GM18520 (cell line): ENCODE results near the gene RTN4RL2.

Experiments used
- ATAC-seq: cut with Tn5 transposase; IDR thresholded peaks from one replicate; pipeline ENCODE4 v1.9.1; 2021; ENCODE audit not compliant: unreplicated experiment

RTN4RL2 gene

DNA sequence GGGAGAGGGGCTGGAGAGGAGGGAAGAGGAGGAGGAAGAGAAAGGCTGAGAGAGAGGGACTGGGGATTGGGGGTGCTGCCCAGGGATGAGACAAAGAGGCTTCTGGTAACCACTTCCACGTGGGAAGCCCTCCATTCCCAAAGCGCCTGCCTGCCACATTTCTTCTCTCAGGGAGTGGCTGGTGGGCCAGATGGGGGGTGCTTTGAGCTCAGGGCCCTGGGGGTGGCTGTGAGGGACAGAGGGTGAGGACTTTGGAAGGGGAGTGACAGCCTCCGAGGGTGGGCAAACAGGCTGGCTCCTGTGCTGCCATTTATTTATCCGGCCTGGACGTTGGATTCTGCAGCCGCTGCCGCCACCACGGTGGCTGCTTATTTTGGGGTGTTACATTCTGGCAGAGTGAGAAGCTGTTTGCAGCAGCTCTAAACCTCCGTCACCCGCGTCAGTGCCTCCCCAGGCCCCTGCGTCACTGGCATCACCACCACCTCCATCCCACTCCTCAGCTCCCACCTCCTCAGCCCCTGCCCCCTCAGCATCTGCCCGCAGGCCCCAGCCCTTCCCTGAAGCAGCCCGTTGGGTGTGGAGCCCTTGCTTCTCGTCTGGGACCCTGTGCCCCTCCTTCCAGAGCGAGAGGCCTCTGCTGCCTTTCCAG lies 1.6 kb downstream of the RTN4RL2 start:
- no peak for ATAC-seq

- no peak for ATAC-seq
Measured at GRCh38 chr11:57462597-57462996, 2.3 kb downstream of the RTN4RL2 start.

- no peak for ATAC-seq
Measured at GRCh38 chr11:57463671-57464538, 3.6 kb downstream of the RTN4RL2 start.

DNA sequence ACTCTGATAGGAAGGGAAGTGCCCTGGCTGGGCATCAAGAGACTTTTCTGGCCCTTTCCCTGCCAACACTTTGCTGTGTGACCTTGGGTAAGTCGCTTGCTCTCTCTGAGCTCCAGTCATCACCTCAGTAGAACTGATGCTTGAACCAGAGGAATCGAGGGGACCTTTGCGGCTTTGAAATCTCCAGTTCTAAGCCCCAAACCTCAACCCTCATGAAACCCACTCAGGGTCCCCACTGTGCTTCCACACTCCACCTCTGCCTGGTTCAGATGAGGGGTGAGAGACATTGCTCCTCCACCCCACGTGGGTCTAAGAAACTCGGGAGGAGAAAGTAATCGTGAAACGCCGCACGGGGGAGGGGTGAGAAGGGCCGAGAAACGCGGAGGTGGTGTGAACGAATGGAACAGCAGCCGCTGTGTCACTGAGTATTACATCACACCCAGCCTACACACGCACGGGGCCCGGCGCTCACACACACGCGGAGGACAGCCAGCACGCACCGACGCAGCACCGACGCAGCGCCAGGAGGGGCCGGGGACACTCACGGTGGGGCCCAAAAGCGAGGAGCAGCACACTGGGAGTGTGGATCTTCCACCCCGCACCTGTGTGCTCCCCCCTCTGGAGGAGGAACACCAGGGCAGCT lies 4.3 kb downstream of the RTN4RL2 start:
- no peak for ATAC-seq

GRCh38 chr11:57466680-57467079 lies 6.4 kb downstream of the RTN4RL2 start:
- no peak for ATAC-seq

DNA sequence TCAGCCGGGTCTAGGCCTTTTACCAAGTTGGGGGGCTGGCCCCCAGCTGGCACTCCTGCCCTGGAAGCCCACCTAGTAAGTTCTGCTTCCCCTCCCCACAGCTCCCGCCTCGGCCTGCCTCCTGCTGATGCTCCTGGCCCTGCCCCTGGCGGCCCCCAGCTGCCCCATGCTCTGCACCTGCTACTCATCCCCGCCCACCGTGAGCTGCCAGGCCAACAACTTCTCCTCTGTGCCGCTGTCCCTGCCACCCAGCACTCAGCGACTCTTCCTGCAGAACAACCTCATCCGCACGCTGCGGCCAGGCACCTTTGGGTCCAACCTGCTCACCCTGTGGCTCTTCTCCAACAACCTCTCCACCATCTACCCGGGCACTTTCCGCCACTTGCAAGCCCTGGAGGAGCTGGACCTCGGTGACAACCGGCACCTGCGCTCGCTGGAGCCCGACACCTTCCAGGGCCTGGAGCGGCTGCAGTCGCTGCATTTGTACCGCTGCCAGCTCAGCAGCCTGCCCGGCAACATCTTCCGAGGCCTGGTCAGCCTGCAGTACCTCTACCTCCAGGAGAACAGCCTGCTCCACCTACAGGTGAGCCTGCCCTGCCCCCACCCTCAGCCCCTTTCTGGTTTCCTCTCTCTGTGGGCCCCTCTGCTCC lies 7.3 kb downstream of the RTN4RL2 start:
- ATAC-seq: no peak

DNA sequence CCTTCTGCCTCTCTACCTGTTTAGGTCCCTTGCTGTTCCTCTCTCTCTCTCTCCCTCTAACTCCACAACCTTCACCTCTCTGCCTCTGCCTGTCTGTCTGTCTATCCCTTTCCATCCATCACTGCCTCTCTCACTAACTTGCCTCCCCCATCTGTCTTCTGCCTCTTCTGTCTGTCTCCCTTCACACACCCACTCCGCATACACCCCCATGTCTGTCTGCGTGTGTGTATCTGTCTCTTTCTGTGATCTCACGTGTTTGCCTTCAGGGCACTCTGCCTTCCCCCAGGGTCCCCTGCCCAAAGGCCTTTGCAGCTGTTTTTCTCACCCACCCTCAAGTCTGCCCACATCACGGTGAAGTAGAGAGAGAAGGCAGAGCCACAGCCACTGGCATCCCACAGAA lies 7.9 kb downstream of the RTN4RL2 start:
- ATAC-seq: no peak

- ATAC-seq: no peak
Measured at GRCh38 chr11:57469268-57469667, 8.9 kb downstream of the RTN4RL2 start.

GRCh38 chr11:57471496-57471895 lies 11.2 kb downstream of the RTN4RL2 start:
- ATAC-seq: no peak

DNA sequence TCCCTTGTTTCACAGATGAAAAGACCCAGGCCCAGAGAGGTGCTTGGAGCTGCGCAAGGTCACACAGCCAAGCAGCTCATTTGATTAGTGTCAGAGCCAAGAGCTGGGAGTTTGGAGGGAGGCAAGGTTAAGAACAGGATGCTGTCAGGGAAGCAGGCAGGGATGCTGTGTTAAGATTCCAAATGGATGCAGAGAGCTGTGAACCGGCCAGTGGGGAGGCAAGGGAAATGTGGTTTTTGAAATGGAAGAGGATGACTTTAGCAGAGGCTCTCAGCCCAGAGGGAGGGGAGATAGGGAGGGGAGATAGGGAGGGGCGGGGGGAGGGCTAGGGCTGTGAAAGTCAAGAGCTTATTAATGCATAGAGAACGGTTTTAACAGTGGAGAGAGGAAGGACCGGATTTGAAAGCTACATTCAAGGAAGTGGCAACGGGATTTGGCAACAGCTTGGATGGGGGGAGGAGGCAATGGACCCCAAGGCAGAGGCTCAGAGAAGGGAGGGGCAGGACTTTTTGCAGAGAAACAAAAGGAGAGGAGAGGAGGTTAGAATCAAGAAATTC lies 13.0 kb downstream of the RTN4RL2 start:
- ATAC-seq: no peak

- ATAC-seq: no peak
Measured at GRCh38 chr11:57474017-57474802, 13.9 kb downstream of the RTN4RL2 start.

GRCh38 chr11:57474803-57475115 lies 14.4 kb downstream of the RTN4RL2 start:
- no peak for ATAC-seq

- no peak for ATAC-seq
Measured at GRCh38 chr11:57475191-57475590, 14.9 kb downstream of the RTN4RL2 start.

- ATAC-seq: no peak
Measured at GRCh38 chr11:57475671-57476046, 15.3 kb downstream of the RTN4RL2 start.

- ATAC-seq: no peak
Measured at GRCh38 chr11:57476047-57476756, 15.9 kb downstream of the RTN4RL2 start.

- no peak for ATAC-seq
Measured at GRCh38 chr11:57476757-57477506, 16.6 kb downstream of the RTN4RL2 start.

DNA sequence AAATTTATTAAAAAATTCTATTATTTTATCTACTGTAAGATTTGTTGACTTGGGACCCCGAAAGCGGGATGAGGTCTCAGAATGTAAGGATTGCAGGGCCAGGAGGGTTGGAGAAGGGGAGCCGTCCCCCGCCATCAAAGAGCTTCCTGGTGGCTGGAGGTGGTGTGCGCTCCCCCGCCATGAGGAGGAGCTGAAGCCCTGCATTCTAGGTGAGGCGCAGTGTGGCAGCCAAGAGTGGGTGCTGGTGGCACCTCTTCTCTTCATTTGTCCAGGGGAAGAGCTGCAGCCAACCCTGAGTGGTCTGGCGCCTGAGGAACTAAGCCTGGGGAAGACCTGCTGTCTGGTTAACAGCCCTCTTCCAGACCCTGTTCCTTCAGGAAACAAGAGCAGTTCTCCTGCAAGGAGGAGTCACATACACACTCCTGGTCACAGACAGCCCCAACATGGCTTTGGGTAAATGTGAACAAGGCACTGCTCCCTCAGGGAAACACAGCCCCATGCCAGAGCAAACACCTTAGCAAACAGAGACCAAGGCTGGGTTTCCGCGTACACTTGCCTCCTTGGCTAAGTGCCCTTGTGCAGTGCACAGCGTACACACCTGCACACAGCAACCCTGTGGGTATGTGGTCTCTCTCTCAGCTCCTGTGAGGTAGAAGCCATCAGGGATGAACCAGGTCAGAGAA lies 17.3 kb downstream of the RTN4RL2 start:
- no peak for ATAC-seq

DNA sequence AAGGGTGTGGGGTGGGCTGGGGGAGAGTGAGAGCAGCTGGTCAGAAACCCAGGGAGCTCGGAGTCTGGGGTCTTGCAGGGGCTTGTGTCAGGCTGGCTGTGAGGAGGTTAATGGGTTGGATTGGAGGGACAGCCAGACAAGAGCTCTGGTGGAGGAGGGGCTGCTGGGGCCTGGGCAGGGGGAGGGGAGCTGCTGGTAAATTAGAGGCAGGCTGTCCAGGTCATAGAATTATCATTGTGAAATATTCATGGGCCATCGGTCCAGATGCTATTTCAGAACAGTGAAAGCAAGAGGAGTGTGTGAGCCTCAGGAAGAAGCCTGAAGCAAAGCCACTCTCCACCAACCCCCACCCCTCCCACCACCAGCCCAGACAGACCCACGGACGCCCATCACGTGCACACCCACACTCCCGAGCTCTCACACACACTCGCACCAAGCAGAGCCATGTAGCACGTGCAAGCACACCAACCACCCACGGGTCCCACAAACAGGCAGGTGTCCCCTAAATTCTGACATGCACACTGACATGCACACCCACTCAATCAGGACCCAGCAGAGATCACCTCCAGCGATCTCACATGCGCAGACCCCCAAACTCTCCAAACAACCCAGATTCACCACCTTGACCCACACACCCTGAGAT lies 18.8 kb downstream of the RTN4RL2 start:
- ATAC-seq: no peak
